Astrocyte (in vitro differentiated cells and primary cell): Measurements from ENCODE around the gene TNFRSF18. TPM values are rescaled to one million over a fixed set of nuclear protein-coding genes. Genes with fewer than 3 reads are reported as not detected.

Experiments
- DNase-seq: peaks from one replicate; pipeline ENCODE4 v3.0.0-alpha.2; 2010; ENCODE audit warnings: low read depth
- FAIRE-seq: peaks from 2 replicates; lab custom pipeline; 2011; peaks lifted over from hg19 to GRCh38; lab: Jason Lieb, UNC
- H2AFZ ChIP-seq: 2 replicates; pipeline ENCODE4 v1.6.0; 2012; ENCODE audit warnings: low read depth, low read length, inconsistent platforms
- H3K27ac ChIP-seq: 2 replicates; pipeline ENCODE4 v1.5.1; 2011; ENCODE audit warnings: low read depth, low read length, inconsistent platforms
- H3K27me3 ChIP-seq: 2 replicates; pipeline ENCODE4 v1.6.0; 2011; ENCODE audit warnings: low read length, inconsistent platforms; ENCODE audit not compliant: insufficient read depth
- H3K36me3 ChIP-seq: 2 replicates; pipeline ENCODE4 v1.5.1; 2011; ENCODE audit warnings: low read length, inconsistent platforms; ENCODE audit not compliant: insufficient read depth
- H3K4me1 ChIP-seq: 2 replicates; pipeline ENCODE4 v1.5.1; 2011; ENCODE audit warnings: low read length, inconsistent platforms; ENCODE audit not compliant: insufficient read depth
- H3K4me2 ChIP-seq: 2 replicates; pipeline ENCODE4 v1.6.0; 2012; ENCODE audit warnings: low read length, inconsistent platforms
- H3K4me3 ChIP-seq: 2 replicates; pipeline ENCODE4 v1.5.1; 2011; ENCODE audit warnings: low read depth, mild to moderate bottlenecking, low read length, inconsistent platforms; ENCODE audit not compliant: insufficient read depth
- H3K79me2 ChIP-seq: 2 replicates; pipeline ENCODE4 v1.6.0; 2012; ENCODE audit warnings: mild to moderate bottlenecking, low read length, inconsistent platforms; ENCODE audit not compliant: insufficient read depth
- H3K9ac ChIP-seq: 2 replicates; pipeline ENCODE4 v1.6.0; 2012; ENCODE audit warnings: mild to moderate bottlenecking, low read length, inconsistent platforms
- H3K9me3 ChIP-seq: 2 replicates; pipeline ENCODE4 v1.5.1; 2012; ENCODE audit warnings: low read depth, mild to moderate bottlenecking, low read length, inconsistent platforms; ENCODE audit not compliant: insufficient read depth
- H4K20me1 ChIP-seq: 2 replicates; pipeline ENCODE4 v1.6.0; 2012; ENCODE audit warnings: low read length, inconsistent platforms; ENCODE audit not compliant: insufficient read depth
- H3K27ac Mint-ChIP-seq: one replicate; pipeline ENCODE4 v1.8.0; 2021; ENCODE audit warnings: mild to moderate bottlenecking, mixed read lengths; ENCODE audit not compliant: unreplicated experiment
- H3K27me3 Mint-ChIP-seq: one replicate; pipeline ENCODE4 v1.8.0; 2021; ENCODE audit warnings: low read depth, mixed read lengths; ENCODE audit not compliant: unreplicated experiment
- H3K36me3 Mint-ChIP-seq: one replicate; pipeline ENCODE4 v1.8.0; 2021; ENCODE audit warnings: low read depth, mixed read lengths; ENCODE audit not compliant: unreplicated experiment
- H3K4me1 Mint-ChIP-seq: one replicate; pipeline ENCODE4 v1.8.0; 2021; ENCODE audit warnings: low read depth, mixed read lengths; ENCODE audit not compliant: unreplicated experiment
- H3K4me3 Mint-ChIP-seq: one replicate; pipeline ENCODE4 v1.8.0; 2021; ENCODE audit warnings: mild to moderate bottlenecking, moderate library complexity, mixed read lengths; ENCODE audit not compliant: unreplicated experiment
- H3K9me3 Mint-ChIP-seq: one replicate; pipeline ENCODE4 v1.8.0; 2021; ENCODE audit warnings: mild to moderate bottlenecking, mixed read lengths; ENCODE audit not compliant: unreplicated experiment
- CTCF ChIP-seq: IDR thresholded peaks from 2 replicates; pipeline ENCODE4 v1.5.1; 2011; ENCODE audit warnings: low read depth, mild to moderate bottlenecking, inconsistent platforms, low read length, moderate library complexity; ENCODE audit not compliant: insufficient read depth
- EZH2 ChIP-seq: IDR thresholded peaks from 2 replicates; pipeline ENCODE4 v1.6.1; 2012; ENCODE audit warnings: mild to moderate bottlenecking, low read length, inconsistent platforms; ENCODE audit not compliant: insufficient read depth
- total RNA-seq: library from RNA; stranded (reverse); gene quantifications from 2 replicates; pipeline ENCODE4 v1.2.1, GENCODE V29; 2021

TNFRSF18 gene
- total RNA-seq, 1 donor from 2014 or later, result 0.66 TPM

- H2AFZ ChIP-seq, result no peak overlapping the region
- no peak for TF ChIP-seq CTCF
- TF ChIP-seq EZH2, result no peak
- no peaks in the 10 kb centered on the region for H3K27me3 Mint-ChIP-seq
- no peak overlapping the region for H3K27ac ChIP-seq
- FAIRE-seq (no peak), DNase-seq (no peak)
- H4K20me1 ChIP-seq, result peaks cover 21% of the 10 kb centered on the region
- H3K4me3 Mint-ChIP-seq, result no peak overlapping the region
- H3K9me3 Mint-ChIP-seq, result no peaks in the 10 kb centered on the region
- H3K79me2 ChIP-seq, result peaks cover 5% of the 10 kb centered on the region
- peaks cover 4% of the 10 kb centered on the region for H3K36me3 Mint-ChIP-seq
- H3K4me1 Mint-ChIP-seq, result peaks cover 2% of the 10 kb centered on the region
- H3K9me3 ChIP-seq, result no peaks in the 10 kb centered on the region
- H3K4me2 ChIP-seq, result no peak overlapping the region
- H3K9ac ChIP-seq, result no peak overlapping the region
- H3K4me1 ChIP-seq, result no peaks in the 10 kb centered on the region
- no peak overlapping the region for H3K4me3 ChIP-seq
- H3K27me3 ChIP-seq, result no peaks in the 10 kb centered on the region
- peaks cover 2% of the 10 kb centered on the region for H3K36me3 ChIP-seq
- no peak overlapping the region for H3K27ac Mint-ChIP-seq
These were observed 9.7 kb upstream of the TNFRSF18 start for GRCh38 chr1:1215881-1216605.

DNA sequence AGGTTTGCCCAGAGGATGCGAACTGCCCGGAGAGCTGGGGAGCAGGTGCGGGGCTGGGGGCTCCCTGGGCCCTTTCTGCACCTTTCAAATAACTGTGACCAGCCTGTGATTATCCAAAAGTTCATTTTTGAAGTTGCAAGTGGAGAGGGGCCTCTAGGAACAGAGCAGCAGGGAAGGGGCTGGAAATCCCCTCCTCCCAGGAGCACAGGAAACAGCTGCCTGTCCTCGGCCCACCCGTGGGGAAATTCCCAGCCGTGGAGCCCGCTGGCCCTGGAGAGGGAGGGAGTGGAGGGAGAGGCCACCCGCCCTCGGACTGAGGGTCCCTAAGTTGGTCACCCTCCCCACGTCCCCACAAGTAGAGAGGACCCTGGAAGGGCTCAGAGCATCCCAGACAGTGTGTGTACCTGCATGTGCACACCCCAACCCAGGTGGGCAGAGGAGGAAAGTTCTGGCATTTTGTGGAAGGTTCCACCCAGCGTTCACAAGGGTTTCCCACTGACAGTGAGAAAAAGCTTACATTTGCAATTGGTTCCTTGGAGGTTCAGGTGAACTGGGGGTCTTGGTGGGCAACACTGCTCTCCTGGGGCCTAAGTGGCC is 8.8 kb upstream of the TNFRSF18 start:
- H4K20me1 ChIP-seq, result peaks cover 21% of the 10 kb centered on the region

More for the DNA sequence above, 8.8 kb upstream of the TNFRSF18 start:
- Histone ChIP-seq H3K36me3 (peaks cover 2% of the 10 kb centered on the region), H3K4me2 (no peak overlapping the region), H3K9ac (no peak overlapping the region), H2AFZ (no peak overlapping the region), H3K9me3 (no peaks in the 10 kb centered on the region), H3K27me3 (no peaks in the 10 kb centered on the region), H3K27ac (no peak overlapping the region), H3K4me1 (no peaks in the 10 kb centered on the region), H3K4me3 (no peak overlapping the region), H3K79me2 (peaks cover 5% of the 10 kb centered on the region)
- DNase-seq (no peak), FAIRE-seq (no peak)
- Mint-ChIP-seq H3K27ac (no peak overlapping the region), H3K9me3 (no peaks in the 10 kb centered on the region), H3K27me3 (no peaks in the 10 kb centered on the region), H3K4me3 (no peak overlapping the region), H3K36me3 (peaks cover 4% of the 10 kb centered on the region), H3K4me1 (peaks cover 2% of the 10 kb centered on the region)
- TF ChIP-seq CTCF (no peak), EZH2 (no peak)
